NCI-H69 (cell line): Measurements from ENCODE around the gene ELAVL1.

ENCODE experiments used
- DNase-seq: peaks from one replicate; lab custom pipeline; 2025; lab: John Stamatoyannopoulos, UW

The ELAVL1 gene

DNA sequence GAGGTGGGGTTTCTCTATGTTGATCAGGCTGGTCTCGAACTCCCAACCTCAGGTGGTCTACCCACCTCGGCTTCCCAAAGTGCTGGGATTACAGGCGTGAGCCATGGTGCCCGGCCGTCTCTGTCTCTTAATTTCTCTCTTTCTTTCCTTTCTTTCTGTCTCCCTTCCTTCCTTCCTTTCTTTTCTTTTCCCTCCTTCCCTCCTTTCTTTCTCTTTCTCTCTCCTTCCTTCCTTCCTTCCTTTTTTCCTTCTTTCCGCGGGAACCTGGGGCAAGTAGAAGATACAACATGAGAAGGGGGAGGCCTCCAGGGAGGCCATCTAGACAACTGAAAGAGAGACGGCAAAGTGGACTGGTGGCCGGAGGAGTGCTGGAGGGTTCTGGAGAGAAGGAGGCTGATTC, 15.2 kb upstream of the ELAVL1 start:
- no peak for DNase-seq

DNA sequence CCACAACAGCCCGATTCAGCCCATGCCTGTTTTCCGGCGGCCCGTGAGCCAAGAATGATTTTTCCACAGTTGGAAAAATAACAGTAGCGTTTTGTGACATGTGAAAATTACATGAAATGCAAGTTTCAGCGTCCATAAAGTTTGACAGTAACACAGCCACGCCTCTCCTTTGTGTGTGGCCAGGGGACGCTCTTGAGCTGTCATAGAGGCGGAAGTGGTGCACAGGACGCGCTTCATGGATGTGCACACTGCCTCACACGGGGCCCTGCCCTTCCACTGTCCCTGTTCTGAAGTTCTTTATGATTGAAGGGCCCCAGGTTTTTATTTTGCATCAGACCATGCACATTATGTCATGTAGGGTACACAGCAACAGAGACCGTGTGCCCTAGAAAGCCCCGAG, 12.4 kb upstream of the ELAVL1 start:
- peak; percentile 38 for DNase-seq

DNA sequence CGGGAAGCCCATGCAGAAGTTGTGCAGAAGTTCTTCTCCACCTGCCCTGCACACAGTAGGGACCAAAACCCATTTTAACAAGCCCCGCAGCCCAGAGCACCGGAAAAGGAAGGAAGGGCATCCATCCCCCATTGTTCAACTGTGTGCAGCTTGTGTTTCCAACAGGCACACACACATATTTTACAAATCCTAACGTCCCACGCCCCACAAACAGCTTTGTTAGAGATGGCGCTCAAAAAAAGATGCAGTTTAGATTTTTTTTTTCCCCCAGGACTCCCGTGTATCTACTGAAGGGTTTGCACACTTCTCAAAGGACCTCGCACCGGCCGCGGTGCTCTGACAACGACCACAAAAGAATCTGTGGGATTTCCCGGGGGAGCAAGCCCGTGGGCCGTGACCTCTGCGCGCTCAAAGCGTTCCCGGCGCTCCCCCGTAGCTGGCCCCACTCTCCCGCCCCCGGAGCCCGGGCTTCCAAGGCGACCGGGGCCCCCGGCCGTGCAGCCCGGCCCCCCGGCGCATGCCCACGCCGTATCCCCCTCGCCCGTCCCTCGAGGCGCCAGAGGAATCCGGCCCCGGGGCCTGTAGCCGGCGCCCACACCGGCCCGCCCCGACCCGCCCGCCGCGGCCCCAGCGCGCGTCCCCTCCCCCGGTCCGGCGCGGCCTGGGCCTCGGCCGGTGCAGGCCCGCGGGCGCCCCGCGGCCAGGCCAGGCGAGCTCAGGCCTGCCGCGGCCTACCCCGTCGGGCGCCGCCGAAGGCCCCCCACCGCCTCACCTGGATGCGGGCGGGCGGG, 523 bp downstream of the ELAVL1 start:
- peak; percentile 72 for DNase-seq

DNA sequence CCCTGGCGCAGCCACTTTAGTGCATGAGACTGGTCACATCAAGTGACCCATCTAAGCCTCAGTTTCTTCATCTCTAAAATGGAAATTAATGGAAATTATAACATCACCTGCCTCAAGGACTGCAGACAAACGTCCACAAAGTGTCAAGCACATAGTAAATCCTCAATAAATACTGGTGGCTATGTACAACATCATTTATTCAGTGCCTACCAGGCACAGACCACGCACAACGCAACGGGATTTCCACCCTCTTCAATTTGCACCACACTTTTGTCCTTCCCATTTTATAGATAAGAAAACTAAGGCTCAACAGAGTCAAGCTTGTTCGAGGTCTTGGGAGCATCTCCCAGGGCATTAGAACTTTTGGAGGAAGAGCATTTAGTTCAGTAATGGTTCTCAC, 1.4 kb downstream of the ELAVL1 start:
- no peak for DNase-seq

DNA sequence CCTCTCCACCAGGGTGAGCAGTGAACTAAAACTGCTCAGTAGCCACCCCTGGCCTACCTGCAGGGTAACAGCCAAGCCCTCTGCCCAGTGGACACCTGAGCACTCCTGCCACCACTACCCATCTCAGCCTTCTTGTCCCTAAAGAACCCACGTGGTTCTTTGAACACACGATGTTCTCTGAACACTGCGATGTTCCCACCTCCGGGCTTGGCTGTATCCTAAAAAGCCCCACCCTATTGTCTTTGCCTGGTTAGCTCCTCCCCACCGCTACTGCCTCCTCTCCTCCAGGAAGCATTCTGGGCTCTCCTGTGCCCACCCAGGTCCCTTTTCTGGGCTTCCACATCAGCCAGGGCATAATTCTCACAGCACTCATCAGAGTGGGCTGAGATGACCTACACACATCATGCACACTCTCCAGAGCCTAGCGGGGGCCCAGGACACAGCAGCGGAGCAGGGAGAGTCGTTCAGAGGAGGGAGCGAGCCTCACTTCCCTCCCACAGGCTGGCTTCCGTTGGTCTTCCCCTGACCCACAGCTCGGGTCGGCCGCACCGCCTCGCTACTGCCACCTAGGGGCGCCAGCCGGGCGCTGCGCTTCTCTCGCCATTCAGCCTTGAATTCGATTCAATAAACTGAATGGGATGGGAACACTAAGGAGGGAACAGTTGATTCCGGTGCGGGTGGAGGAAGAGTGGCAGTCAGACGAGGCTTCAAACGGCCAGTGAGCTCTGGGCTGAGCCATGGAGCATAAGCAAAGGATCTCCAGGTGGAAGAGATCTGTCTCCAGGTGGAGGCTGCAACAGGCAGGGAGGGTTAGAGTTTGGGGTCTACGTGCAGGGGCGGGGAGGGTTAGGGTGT, 3.2 kb downstream of the ELAVL1 start:
- peak; percentile 83 for DNase-seq

DNA sequence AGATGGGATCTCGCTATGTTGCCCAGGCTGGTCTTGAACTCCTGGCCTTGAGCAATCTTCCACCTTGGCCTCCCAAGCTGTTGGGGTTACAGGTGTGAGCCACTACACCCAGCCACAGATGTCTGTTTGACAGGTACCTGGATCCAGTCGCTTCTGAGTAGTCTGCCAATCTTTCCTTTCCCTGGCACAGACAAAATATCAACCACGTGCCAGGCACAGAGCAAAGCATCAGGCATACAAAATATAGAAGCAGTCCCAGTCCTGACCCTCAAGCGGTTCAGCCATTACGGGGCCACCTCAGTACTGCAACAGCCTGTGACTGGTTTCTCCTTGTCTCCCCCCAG, 3.8 kb downstream of the ELAVL1 start:
- no peak for DNase-seq

DNA sequence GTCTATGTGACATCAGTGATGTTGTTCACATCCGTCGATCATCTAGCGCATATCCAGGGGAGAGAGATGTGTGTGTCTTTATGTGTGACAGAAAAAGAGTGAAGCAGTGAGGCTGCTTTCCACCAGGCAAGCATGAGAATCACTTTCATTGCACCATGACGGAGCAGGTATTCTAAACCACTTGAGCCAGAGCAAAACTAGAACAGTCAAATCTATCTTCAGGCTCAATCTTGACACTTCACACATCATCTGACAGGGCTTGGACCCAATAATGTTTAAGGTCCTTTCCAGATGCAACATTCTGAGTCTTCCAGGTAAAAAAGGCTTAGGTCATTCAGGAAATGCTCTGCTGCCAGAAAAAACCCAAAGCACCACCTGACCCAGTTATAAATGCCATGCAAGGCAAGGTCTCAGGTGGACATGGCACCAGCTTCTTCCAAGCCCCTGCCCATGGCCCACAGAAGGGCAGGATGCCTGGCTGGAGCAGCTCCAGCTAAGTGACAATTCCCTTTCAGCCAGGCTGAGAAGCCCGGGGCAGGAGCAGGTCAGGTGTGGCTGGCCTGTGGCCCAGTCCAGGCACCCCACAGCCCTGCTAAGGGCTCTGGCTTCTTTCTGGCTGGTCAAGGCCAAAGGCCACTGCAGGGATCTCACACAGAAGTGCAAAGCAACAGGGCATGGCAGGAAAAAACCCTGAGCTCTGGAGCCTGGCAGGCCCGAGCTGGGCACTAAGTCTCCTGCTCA, 5.0 kb downstream of the ELAVL1 start:
- DNase-seq, result no peak

DNA sequence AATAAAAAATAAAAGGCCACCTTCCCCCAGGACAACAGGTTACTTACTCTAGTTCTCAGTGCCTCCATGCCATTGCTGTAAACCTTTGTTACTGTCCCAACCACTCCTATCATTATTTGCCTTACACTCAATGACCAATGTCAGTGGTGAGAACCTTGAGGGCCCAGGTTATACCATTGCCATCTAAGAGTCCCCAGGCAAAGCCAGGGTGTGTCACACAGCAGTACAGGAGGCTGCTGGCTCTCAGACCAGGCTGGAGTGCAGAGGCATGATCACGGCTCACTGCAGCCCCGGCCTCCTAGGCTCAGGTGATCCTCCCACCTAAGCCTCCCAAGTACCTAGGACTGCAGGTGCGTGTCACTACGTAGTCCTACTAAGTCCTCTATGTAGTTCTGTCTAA, 6.1 kb downstream of the ELAVL1 start:
- no peak for DNase-seq

DNA sequence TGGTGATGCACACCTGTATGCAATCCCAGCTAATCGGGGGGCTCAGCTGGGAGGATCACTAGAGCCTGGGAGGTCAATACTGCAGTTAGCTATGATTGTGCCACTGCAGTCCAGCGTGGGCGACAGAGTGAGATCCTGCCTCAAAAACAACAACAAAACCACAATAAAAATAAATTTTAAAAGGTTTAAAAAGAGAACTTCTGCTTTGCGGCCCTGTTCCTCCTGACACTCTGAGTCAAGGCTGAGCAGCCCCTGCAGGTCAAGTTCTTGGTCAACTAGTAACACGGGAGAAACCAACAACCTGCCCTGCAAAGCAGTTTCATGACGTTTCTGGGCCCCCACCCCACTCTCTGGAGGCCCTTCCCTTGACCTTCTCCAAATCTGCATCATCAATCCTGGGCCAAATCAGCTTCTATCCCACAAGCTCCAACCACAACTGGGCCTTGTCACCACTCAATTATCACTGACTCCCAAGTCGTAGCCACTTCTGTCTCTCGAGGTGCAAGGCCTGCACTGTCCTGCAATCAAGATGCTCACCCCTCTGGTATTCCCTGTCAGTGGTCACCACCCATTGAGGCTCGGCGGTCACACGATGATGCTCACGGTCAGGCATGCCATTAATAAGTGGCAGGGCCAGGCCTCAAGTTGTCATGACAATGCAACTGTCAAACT, 7.5 kb downstream of the ELAVL1 start:
- DNase-seq, result no peak

DNA sequence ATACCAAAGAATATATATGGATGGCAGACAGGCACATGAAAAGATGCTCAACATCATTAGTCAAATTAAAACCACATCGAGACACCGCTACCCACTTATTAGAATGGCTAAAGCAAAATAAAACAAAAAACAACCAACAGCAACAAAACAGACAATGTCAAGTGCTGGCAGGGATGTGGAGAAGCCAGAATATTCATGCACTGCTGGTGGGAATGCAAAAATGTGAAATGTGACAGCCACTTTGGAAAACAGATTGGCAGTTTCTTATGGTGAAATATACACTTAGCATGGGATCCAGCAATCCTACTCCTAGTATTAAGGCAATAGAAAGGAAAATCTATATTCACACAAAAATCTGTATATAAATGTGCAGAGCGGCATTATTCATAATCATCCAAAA, 8.6 kb downstream of the ELAVL1 start:
- no peak for DNase-seq

DNA sequence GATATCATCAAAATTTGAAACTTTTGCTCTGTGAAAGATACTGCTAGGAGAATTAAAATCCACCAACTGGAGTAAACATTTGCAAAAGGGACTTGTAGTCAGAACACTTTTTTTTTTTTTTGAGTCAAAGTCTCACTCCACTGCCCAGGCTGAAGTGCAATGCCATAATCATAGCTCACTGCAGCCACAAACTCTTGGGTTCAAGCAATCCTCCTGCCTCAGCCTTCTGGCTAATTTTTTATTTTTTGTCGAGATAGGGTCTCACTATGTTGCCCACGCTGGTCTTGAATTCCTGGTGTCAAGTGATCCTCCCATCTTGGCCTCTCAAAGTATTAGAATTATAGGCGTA, 9.7 kb downstream of the ELAVL1 start:
- no peak for DNase-seq

DNA sequence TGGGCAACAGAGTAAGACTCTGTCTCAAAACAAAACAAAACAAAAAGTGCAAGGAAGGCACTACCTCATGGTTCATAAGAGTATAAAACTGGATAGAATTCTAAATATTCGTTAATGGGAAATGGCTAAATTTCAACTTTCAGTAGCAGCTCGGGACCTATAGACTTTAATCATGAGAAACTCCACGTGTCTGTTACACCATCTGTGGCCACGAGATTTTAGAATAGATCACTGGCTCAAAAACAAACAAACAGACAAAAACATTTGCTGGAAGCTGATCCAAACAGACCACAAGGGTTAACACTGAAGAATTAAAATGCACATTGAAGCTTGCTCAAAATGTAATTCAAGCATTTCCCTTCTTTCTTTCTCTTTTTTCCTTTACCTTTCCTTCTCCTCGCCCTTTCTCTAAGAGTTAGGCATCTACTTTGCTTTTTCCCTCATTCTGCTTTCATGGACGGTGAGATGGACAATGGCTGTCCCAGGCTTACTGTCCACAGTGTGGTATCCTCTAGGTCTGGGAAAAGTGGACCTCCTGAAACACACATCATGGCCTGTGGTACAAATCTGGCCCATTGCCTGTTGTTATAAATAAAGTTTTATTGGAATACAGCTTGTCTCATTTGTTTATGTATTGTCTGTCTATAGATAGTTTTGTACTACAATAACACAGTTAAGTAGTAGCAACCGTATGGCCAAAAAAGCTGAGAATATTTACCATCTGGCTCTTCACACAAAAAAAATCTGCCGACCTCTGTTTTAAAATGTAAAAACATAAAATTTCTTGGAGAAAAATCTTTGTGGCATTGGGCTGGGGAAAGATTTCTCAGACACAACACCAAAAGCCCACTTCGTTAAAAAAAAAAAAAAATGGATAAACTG, 10.3 kb downstream of the ELAVL1 start:
- DNase-seq, result no peak

DNA sequence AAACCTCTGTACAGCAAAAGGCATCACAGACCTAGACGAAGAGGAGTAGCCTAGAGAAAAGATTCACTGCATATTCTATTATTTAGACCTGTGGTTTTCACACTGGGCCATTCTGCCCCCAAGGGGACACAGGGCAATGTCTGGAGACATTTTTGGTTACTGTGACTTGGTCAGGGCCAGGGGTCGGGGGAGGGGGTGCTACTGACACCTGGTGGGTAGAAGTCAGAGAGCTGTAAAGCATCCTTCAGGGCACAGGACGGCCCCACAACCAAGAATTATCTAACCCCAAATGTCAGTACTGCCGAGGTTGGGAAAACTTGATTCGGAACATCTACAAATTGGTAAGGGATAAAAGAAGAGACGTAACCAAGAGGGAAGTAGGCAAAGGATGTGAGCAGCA, 11.3 kb downstream of the ELAVL1 start:
- no peak for DNase-seq

DNA sequence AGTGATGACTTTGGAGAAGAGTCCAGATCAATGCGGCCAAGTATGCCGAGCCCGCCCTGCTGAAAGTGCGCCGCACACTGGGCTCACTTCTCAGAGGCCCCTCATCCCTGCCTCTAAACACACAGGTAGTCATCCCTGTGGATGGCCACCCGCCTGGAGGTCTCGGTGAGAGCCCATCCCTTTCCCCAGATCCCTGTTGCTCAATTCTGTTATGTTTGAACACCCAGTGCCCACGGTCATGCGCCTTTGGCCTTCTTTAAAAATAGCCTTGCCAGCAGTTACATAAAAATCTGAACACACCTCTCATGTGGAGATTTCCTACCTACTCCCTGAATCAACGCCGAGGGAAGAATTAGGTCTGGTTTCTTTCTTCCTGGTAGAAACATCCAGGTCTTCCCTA, 11.9 kb downstream of the ELAVL1 start:
- no peak for DNase-seq

DNA sequence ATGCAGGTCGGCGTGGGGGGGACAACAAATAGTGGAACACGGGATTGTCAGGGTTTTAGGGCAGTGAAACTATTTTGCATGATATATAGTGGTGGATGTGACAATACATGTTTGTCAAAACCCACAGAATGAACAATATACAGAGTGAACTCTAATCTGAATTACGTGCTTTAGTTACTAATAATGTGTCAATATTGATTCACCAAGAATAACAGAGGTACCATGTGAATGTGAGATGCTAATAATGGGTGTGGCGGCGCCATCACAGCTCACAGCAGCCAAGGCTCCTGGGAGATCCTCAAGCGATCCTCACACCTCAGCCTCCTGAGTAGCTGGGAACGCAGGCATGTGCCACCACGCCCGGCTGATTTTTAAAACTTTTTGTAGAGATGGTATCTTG, 12.9 kb downstream of the ELAVL1 start:
- no peak for DNase-seq

DNA sequence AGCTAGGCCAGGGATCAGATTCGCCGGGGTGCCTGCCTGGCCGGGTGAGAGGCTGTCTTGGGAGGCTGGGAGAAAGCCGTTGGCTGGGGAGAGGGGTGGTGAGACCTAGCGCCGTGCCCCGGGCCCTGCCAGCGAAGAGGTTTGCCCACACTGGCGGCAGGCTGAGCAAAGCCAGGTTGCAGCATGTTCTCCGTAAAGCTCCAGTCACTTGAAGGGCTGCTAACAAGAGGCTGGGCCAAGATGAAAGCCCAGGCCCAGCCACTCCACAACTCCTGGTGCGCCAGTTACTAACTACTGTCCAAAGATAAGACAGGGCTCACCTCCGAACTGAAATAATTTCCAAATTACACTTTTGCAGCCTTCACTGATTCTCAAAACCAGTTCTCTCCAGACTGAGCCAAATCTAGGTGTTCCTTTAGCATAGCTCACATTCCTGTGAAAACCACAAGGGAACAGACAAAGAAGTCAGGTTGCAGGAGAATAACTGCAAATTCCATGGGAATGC, 16.3 kb downstream of the ELAVL1 start:
- DNase-seq, result no peak

DNA sequence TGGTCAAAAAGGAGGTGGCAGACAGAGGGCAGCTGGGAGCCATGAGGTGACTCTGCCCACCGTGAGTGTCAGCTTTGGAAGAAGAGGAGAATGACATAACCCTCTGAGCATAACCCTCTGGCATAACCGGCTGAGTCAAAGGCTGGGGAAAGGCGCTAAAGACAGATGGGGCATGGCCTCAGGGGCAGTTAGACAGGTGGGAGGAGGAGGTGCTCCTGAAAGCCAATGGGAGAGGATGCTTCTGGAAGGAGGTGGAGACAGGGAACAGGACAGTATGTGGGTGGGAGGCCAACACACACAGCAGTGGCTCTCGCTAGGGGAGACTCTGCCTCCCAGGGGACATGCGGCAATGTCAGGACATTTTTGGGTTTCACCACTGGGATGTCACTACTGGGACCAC, 17.1 kb downstream of the ELAVL1 start:
- DNase-seq, result peak; percentile 22

DNA sequence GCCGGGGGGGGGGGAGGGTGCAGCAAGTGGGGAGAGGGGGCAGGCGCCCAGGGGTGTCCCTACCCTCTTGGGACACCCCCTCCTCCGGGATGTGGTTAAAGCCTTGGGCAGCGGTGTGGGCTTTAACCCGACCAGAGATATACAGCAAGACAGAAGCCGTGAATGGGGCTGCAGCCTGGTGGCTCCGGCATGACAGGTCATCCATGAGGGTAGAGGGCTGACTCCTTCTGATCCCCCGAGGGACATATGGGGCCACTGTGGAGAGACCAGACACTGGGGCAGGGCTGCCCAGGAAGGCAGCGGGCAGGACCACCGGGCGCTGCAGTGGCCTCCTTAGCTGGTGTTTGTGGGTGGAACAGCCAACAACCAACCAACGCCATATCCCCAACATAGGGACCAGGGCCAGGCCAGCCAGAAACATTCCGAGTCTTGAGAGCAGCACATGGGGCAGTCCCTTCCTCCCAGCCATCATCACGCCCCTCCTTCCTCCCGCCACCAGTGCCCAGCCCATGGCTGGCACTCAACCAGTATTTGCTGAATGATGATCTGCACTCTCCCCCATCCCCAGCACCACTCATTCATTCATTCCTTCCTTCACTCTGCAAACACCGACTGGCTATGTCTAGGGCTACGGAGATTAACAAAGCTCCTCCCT, 18.2 kb downstream of the ELAVL1 start:
- DNase-seq, result no peak

DNA sequence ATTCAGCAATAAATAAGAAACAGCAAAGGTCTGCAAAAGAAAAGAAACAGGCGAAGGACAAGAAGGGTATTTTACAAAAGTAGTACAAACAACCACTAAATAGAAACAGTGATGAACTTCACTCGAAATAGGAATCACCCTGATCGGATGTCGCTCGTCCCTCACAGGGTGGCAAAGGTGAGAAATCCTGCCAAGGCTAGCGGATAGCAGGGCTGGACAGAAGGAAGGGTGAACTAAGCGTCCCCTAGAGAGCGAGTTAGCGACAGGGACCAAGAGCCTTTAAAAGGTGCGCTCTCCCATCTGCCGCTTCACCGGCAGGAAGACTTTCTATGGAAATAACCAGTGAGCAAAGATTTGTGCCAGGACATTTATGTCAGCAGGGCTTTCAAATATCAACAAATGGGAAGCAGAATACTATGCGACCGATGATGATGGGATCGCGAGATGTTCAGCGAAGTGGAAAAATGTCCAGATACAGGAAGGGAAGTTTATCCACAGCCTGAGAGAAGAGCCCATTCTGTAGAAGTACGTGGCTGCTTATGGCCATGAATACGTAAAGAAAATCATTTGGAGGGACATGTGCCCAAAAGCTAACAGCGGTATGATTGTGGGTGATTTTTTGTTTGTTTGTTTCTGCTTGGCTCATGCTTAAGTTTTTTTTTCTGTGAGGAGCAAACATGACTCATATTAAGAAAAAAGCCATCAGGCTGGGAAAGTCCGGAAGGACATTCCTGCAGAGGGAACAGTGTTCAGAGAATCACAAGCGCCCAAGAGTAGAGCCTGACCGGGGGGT, 18.9 kb downstream of the ELAVL1 start:
- DNase-seq, result no peak

DNA sequence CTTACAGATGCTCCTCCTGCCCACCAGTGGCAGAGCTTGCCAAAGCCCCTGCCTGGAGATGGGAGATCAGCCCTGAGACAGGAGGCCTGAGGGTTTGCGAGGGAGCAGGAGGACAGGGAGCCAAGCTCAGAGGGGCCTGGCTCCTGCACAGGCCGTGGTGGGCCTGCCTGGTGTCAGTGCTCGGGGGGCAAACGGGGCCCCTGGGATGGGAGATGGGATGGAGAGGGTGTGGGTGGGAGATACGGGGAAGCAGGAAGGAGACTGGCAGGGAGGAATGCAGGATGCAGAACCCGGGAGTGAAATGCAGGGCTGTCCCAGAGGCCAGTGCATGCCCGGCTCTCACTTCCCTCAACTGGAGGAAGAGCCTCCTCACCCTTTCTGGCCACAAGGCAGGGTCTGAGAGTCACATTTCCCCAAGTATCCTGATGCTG, 19.9 kb downstream of the ELAVL1 start:
- no peak for DNase-seq
